OCI-LY3 (cell line): Measurements from ENCODE around the gene RHOT2.

Experiments
- EZH2phosphoT487 ChIP-seq: fragments of 200-600 bp; shearing (Covaris generic); IDR thresholded peaks from 2 replicates; pipeline ENCODE4 v1.6.1; 2018; ENCODE audit warnings: antibody characterized with exemption, mixed run types, low read depth
- TF ChIP-seq, protein P1 (sequence below): fragments of 200-600, 300-600 bp; sonication (generic); IDR thresholded peaks from 2 replicates; pipeline ENCODE4 v1.5.1; 2014; ENCODE audit warnings: antibody characterized with exemption, low read length, low read depth

DNA sequence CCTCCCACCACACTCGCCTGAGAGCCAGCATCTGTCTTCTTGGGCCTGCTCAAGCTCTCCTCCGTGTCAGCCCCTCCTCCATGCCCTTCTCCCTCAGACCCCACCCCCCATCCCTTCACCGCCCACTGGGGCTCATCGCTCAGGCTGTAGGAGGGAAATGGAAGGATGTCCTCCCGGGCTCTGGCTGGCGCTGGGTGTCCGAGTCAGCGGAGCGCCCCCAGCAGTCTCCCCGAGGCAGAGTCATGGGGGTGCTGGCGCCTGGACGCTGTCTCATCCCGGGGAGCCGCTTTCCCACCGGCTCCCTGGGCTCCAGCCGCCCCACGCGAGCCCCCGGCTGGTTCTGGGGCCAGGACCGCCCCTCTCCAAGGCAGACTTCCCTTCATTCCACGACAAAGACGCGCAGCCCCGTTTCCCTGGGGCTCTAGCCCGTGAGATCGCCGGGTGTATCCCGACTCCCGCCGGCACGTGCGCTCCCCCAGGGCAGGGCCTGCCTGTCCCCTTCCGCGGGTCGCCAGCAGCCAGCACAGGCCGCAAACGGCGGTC is 52.6 kb downstream of the RHOT2 start:
- TF ChIP-seq, protein P1, sequence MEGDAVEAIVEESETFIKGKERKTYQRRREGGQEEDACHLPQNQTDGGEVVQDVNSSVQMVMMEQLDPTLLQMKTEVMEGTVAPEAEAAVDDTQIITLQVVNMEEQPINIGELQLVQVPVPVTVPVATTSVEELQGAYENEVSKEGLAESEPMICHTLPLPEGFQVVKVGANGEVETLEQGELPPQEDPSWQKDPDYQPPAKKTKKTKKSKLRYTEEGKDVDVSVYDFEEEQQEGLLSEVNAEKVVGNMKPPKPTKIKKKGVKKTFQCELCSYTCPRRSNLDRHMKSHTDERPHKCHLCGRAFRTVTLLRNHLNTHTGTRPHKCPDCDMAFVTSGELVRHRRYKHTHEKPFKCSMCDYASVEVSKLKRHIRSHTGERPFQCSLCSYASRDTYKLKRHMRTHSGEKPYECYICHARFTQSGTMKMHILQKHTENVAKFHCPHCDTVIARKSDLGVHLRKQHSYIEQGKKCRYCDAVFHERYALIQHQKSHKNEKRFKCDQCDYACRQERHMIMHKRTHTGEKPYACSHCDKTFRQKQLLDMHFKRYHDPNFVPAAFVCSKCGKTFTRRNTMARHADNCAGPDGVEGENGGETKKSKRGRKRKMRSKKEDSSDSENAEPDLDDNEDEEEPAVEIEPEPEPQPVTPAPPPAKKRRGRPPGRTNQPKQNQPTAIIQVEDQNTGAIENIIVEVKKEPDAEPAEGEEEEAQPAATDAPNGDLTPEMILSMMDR, result peak; percentile 34
- no peak for TF ChIP-seq EZH2phosphoT487
